ENCODE measurements around the gene SASS6. TPM values are rescaled to one million over a fixed set of nuclear protein-coding genes. Genes with fewer than 3 reads are reported as not detected.

SASS6 gene
- total and polyA plus RNA-seq, 9 donors, result 3.1 to 5.0 (median 3.9) TPM

DNA sequence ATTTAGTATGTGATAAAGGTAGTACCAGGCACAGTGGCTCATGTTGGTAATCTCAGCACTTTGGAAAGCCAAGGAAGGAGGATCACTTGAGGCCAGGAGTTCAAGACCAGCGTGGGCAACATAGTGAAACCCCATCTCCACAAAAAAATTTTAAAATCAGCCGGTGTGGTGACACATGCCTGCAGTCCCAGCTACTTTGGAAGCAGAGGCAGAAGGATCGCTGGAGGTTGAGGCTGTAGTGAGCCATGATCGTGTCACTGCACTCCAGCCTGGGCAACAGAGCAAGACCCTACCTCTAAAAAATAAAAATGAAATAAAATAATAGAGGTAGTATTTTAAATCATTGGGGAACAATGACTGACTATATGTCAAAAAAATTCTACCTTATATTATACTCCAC, 17.2 kb downstream of the SASS6 start:
- no peaks in the 10 kb centered on the region for H3K4me1 ChIP-seq (ENCODE audit: control insufficient read depth, insufficient read depth, low read length)
- no CpG with 5 or more reads among the region's 4 CpGs for WGBS (ENCODE audit: insufficient coverage)
- H3K27me3 ChIP-seq (ENCODE audit: control insufficient read depth, insufficient read depth, low read length), result no peaks in the 10 kb centered on the region
- no peak for DNase-seq
- no peak overlapping the region for H3K27ac ChIP-seq (ENCODE audit: low read length)
- peaks cover 4% of the 10 kb centered on the region for H3K36me3 ChIP-seq (ENCODE audit: control insufficient read depth, insufficient read depth, low read length)
- no peak overlapping the region for H3K4me3 ChIP-seq (ENCODE audit: low read length)
- H3K9me3 ChIP-seq (replicated peaks; ENCODE audit: control insufficient read depth, low read depth, low read length), result no peaks in the 10 kb centered on the region

DNA sequence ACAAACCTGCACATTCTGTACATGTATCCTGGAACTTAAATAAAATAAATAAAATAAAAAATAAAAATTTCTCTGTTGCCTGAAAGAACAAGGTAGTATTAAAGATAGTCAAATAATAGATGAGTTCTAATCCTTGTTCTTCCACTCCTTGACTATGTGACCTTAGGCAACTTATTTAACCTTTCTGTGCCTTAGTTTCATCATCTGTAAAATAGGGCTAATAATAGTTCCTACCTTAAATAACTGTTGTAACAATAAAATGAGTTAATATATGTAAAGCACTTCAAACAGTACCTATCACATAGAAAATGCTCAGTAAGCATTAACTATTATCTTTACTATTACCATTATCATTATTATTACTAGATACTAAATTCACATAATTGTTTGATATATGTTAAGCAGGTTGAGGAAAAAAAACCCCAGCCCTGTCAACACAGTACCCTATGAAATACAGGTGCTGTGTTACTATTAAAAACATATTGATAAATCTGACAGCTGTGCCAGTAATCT, 23.1 kb downstream of the SASS6 start:
- H3K9me3 ChIP-seq (replicated peaks; ENCODE audit: control insufficient read depth, low read depth, low read length), result no peaks in the 10 kb centered on the region
- H3K4me3 ChIP-seq (ENCODE audit: low read length), result no peak overlapping the region
- DNase-seq, result no peak
- no peak overlapping the region for H3K27ac ChIP-seq (ENCODE audit: low read length)
- H3K27me3 ChIP-seq (ENCODE audit: control insufficient read depth, insufficient read depth, low read length), result no peaks in the 10 kb centered on the region
- peaks cover 4% of the 10 kb centered on the region for H3K36me3 ChIP-seq (ENCODE audit: control insufficient read depth, insufficient read depth, low read length)
- no peaks in the 10 kb centered on the region for H3K4me1 ChIP-seq (ENCODE audit: control insufficient read depth, insufficient read depth, low read length)

DNA sequence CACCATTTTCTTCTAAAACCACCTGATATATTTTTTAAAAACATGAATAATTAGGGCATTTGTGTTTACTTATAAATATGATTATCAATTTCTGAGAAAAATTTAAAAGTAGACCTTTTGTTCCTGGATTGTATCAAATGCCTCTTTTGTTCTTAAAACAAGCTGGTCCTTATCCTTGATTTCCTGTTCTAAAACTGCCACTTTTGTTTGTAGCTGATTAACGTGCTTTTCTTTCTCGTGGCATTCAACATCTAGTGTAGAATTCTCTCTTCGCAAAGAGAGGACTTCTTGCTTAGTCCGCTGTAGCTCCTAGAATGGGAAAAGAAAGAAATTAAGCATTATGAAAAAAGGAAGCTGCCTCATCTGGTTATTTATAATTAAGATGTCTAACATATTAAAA, 25.0 kb downstream of the SASS6 start:
- H3K36me3 ChIP-seq (ENCODE audit: control insufficient read depth, insufficient read depth, low read length), result peaks cover 16% of the 10 kb centered on the region
- WGBS (ENCODE audit: insufficient coverage), result no CpG with 5 or more reads among the region's 4 CpGs
- no peaks in the 10 kb centered on the region for H3K9me3 ChIP-seq (replicated peaks; ENCODE audit: control insufficient read depth, low read depth, low read length)

DNA sequence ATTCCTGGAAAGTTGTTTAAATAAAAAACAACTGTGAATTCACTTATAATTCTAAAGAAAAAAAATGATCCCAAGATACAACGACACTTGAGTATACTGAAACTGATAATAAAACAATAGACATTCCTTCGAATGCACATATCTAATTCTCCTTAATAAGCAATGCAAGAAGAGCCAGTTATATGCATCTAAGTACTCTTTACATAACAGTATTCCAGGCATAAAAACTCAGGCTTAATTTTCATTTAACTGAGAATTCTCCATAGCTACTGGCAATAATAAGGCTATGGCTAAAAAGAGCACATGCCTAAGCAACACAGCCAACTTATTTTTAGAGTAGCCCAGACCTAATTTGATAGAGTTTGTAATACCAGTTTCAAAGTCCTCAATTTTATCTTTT, 31.2 kb downstream of the SASS6 start:
- Histone ChIP-seq H3K4me1 (ENCODE audit: control insufficient read depth, insufficient read depth, low read length) (no peaks in the 10 kb centered on the region), H3K27me3 (ENCODE audit: control insufficient read depth, insufficient read depth, low read length) (no peaks in the 10 kb centered on the region), H3K27ac (ENCODE audit: low read length) (no peak overlapping the region), H3K36me3 (ENCODE audit: control insufficient read depth, insufficient read depth, low read length) (peaks cover 17% of the 10 kb centered on the region), H3K4me3 (ENCODE audit: low read length) (no peak overlapping the region), H3K9me3 (replicated peaks; ENCODE audit: control insufficient read depth, low read depth, low read length) (no peaks in the 10 kb centered on the region)
- DNase-seq, result no peak
- WGBS (ENCODE audit: insufficient coverage), result 80% methylated on average over 2 of the region's 2 CpGs

More for the DNA sequence above, 25.0 kb downstream of the SASS6 start:
- no peak for DNase-seq
- Histone ChIP-seq H3K27me3 (ENCODE audit: control insufficient read depth, insufficient read depth, low read length) (no peaks in the 10 kb centered on the region), H3K4me3 (ENCODE audit: low read length) (no peak overlapping the region), H3K4me1 (ENCODE audit: control insufficient read depth, insufficient read depth, low read length) (no peaks in the 10 kb centered on the region), H3K27ac (ENCODE audit: low read length) (no peak overlapping the region)

DNA sequence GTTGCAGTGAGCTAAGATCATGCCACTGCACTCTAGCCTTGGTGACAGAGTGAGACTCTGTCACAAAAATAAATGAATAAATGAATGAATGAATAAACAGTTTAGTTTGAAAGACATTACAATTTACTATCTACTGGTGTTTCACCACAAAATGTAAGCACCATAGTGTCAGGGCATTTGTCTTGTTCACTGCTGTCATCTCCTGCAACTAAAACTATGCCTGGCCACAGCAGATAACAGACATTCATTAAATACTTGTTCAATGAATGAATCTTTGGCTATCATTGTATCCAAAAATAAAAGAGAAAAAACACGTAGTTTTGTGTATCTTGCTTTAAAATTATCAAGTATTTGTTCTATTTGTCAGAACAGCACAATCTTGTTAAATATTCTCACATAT, 32.5 kb downstream of the SASS6 start:
- no peaks in the 10 kb centered on the region for H3K9me3 ChIP-seq (replicated peaks; ENCODE audit: control insufficient read depth, low read depth, low read length)
- WGBS (ENCODE audit: insufficient coverage), result no CpG with 5 or more reads among the region's 1 CpG
- no peaks in the 10 kb centered on the region for H3K27me3 ChIP-seq (ENCODE audit: control insufficient read depth, insufficient read depth, low read length)
- no peak overlapping the region for H3K27ac ChIP-seq (ENCODE audit: low read length)
- H3K4me3 ChIP-seq (ENCODE audit: low read length), result no peak overlapping the region
- H3K4me1 ChIP-seq (ENCODE audit: control insufficient read depth, insufficient read depth, low read length), result no peaks in the 10 kb centered on the region
- no peak for DNase-seq
- peaks cover 15% of the 10 kb centered on the region for H3K36me3 ChIP-seq (ENCODE audit: control insufficient read depth, insufficient read depth, low read length)

DNA sequence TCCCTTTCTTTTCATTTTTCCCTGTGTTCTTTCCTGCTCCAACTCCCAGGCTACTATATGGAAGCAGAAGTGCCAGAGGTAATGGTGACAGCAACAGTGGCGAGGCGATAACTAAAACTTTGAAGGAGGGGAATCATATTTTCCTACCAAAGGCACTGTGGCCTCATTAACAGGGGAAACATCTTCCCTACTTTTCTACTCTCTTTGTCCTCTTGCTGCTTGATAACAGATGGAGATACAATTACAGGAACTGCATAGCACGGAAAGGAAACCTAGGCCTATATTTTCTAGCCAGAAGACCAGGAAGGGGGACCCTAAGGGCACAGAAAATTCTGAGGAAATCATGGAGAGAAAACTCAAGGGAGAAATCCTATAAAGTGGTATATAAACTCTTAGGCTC, 42.3 kb downstream of the SASS6 start:
- no peaks in the 10 kb centered on the region for H3K9me3 ChIP-seq (replicated peaks; ENCODE audit: control insufficient read depth, low read depth, low read length)
- H3K27me3 ChIP-seq (ENCODE audit: control insufficient read depth, insufficient read depth, low read length), result no peaks in the 10 kb centered on the region
- no CpG with 5 or more reads among the region's 3 CpGs for WGBS (ENCODE audit: insufficient coverage)
- no peak overlapping the region for H3K27ac ChIP-seq (ENCODE audit: low read length)
- H3K4me3 ChIP-seq (ENCODE audit: low read length), result no peak overlapping the region
- no peaks in the 10 kb centered on the region for H3K4me1 ChIP-seq (ENCODE audit: control insufficient read depth, insufficient read depth, low read length)
- H3K36me3 ChIP-seq (ENCODE audit: control insufficient read depth, insufficient read depth, low read length), result peaks cover 2% of the 10 kb centered on the region
- no peak for DNase-seq

DNA sequence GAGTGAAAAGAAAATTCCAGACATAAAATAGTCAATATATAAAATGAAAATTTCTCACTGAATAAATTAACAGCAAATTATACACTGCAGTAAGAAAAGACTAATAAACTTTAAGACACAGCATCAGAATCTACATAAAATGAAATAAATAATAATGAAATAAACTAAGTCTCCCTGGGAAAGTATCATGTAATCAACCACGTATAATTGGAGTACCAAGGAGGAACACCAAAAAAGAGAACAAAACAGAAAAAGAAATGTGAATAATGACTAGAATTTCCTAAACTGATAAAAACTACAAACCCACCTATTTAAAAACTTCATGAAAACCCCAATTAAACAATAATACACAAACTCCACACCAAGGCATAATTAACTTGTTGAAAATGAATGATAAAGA, 43.6 kb downstream of the SASS6 start:
- DNase-seq, result no peak
- Histone ChIP-seq H3K36me3 (ENCODE audit: control insufficient read depth, insufficient read depth, low read length) (peaks cover 2% of the 10 kb centered on the region), H3K9me3 (replicated peaks; ENCODE audit: control insufficient read depth, low read depth, low read length) (no peaks in the 10 kb centered on the region), H3K4me3 (ENCODE audit: low read length) (no peak overlapping the region), H3K27me3 (ENCODE audit: control insufficient read depth, insufficient read depth, low read length) (no peaks in the 10 kb centered on the region), H3K27ac (ENCODE audit: low read length) (no peak overlapping the region), H3K4me1 (ENCODE audit: control insufficient read depth, insufficient read depth, low read length) (no peaks in the 10 kb centered on the region)
- no CpG with 5 or more reads among the region's 1 CpG for WGBS (ENCODE audit: insufficient coverage)

DNA sequence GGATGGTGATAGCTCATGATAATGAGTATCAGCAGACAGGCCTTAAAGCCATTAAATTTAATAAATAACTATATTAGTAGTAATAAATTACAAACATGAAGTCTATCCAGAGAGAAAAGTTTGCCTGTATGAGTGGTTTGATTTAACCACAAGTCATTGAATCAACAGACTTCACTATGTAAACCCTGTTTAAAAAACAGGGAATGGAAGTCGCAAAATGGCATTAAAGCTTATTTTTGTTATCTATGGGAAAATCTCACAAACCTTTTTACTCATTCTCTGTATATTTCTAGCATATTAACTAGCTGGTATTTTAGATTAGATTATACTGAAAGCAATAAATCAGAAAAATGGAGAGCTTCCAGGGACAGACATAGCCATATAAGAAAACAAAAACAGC, 45.3 kb downstream of the SASS6 start:
- Histone ChIP-seq H3K27me3 (ENCODE audit: control insufficient read depth, insufficient read depth, low read length) (no peaks in the 10 kb centered on the region), H3K36me3 (ENCODE audit: control insufficient read depth, insufficient read depth, low read length) (peaks cover 2% of the 10 kb centered on the region), H3K27ac (ENCODE audit: low read length) (no peak overlapping the region), H3K9me3 (replicated peaks; ENCODE audit: control insufficient read depth, low read depth, low read length) (no peaks in the 10 kb centered on the region), H3K4me3 (ENCODE audit: low read length) (no peak overlapping the region), H3K4me1 (ENCODE audit: control insufficient read depth, insufficient read depth, low read length) (no peaks in the 10 kb centered on the region)
- no CpG with 5 or more reads among the region's 1 CpG for WGBS (ENCODE audit: insufficient coverage)
- DNase-seq, result no peak

DNA sequence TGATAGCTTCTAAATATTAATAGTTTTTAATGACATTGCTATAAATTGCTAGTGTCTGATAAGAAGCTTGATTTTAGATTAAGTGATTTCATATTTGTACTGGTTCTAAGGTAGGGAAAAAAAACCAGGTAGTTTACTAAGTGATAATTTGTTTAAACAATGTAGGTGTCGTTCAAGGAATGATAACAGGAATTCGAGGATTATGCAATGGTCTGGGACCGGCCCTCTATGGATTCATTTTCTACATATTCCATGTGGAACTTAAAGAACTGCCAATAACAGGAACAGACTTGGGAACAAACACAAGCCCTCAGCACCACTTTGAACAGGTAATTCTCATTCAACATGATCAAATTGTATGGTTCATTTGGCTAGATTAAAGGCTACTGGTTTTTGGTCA, 52.4 kb downstream of the SASS6 start:
- no CpG with 5 or more reads among the region's 3 CpGs for WGBS (ENCODE audit: insufficient coverage)
- H3K4me3 ChIP-seq (ENCODE audit: low read length), result no peak overlapping the region
- H3K4me1 ChIP-seq (ENCODE audit: control insufficient read depth, insufficient read depth, low read length), result no peaks in the 10 kb centered on the region
- no peak overlapping the region for H3K27ac ChIP-seq (ENCODE audit: low read length)
- no peaks in the 10 kb centered on the region for H3K27me3 ChIP-seq (ENCODE audit: control insufficient read depth, insufficient read depth, low read length)
- H3K9me3 ChIP-seq (replicated peaks; ENCODE audit: control insufficient read depth, low read depth, low read length), result no peaks in the 10 kb centered on the region
- peaks cover 28% of the 10 kb centered on the region for H3K36me3 ChIP-seq (ENCODE audit: control insufficient read depth, insufficient read depth, low read length)
- no peak for DNase-seq

DNA sequence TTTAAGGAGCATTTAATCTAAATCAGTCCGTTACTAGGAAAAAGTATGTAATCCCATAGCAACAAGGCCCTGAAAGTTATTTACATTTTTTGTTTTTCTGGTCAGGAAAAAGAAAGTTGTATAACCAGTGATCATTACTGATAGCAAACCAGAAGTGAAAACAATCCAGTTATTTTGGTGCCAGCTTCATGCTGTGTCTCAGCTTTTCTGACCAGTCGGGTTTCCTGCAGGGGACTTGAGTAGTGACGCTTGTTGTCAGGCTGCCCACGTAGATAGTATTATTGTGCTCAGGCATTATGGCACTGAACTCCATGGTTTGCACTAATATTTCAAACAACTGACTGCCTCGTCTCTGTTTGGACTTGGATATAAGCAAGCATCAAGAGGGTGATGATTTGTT, 55.2 kb downstream of the SASS6 start:
- Histone ChIP-seq H3K9me3 (replicated peaks; ENCODE audit: control insufficient read depth, low read depth, low read length) (no peaks in the 10 kb centered on the region), H3K36me3 (ENCODE audit: control insufficient read depth, insufficient read depth, low read length) (peaks cover 43% of the 10 kb centered on the region), H3K4me3 (ENCODE audit: low read length) (no peak overlapping the region), H3K27me3 (ENCODE audit: control insufficient read depth, insufficient read depth, low read length) (no peaks in the 10 kb centered on the region), H3K27ac (ENCODE audit: low read length) (no peak overlapping the region), H3K4me1 (ENCODE audit: control insufficient read depth, insufficient read depth, low read length) (no peaks in the 10 kb centered on the region)
- no CpG with 5 or more reads among the region's 5 CpGs for WGBS (ENCODE audit: insufficient coverage)
- DNase-seq, result peak; percentile 33

DNA sequence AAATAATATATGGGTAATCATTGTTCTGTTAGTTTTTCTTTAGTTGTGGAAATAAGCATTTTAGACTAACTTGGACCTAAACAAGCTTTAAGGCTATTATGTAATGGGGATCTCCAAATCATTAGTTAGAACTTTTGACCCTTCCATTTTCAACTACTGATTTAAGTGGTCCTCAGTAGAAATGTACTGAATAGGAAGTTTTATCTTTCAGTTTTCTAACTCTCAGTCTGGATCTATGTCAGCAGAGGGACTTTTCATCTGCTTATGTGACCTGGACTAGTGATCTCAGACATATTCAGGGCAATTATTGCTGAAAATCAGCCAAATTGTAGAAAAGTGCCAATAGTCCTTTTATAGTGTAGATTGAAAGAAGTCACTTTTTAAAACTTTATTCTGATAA, 56.0 kb downstream of the SASS6 start:
- DNase-seq, result no peak
- H3K9me3 ChIP-seq (replicated peaks; ENCODE audit: control insufficient read depth, low read depth, low read length), result no peaks in the 10 kb centered on the region
- H3K36me3 ChIP-seq (ENCODE audit: control insufficient read depth, insufficient read depth, low read length), result peaks cover 44% of the 10 kb centered on the region
- no peaks in the 10 kb centered on the region for H3K4me1 ChIP-seq (ENCODE audit: control insufficient read depth, insufficient read depth, low read length)
- H3K27ac ChIP-seq (ENCODE audit: low read length), result no peak overlapping the region
- H3K4me3 ChIP-seq (ENCODE audit: low read length), result no peak overlapping the region
- no peaks in the 10 kb centered on the region for H3K27me3 ChIP-seq (ENCODE audit: control insufficient read depth, insufficient read depth, low read length)

Measured in muscle of leg (tissue), 11 donors.